K562 (cell line): Measurements from ENCODE around the gene CELSR2. TPM values are rescaled to one million over a fixed set of nuclear protein-coding genes. Genes with fewer than 3 reads are reported as not detected.

Experiments
- AFF1 ChIP-seq, 2 experiments: fragments of 450-650 bp; IDR thresholded peaks; 2 replicates each; pipeline ENCODE4 v1.6.1; 2018; ENCODE audit warnings: mild to moderate bottlenecking in 2 of 2, low read depth in 1 of 2; ENCODE audit not compliant: partially characterized antibody in 2 of 2
- ATF2 ChIP-seq: sonication (generic); formaldehyde crosslinking; IDR thresholded peaks from 2 replicates; pipeline ENCODE4 v1.8.1; 2022; ENCODE audit warnings: missing genetic modification reagents
- CREM ChIP-seq: IDR thresholded peaks from 2 replicates; pipeline ENCODE4 v1.6.1; 2014; ENCODE audit warnings: antibody characterized with exemption, low read depth
- MAFG ChIP-seq: fragments of 450-650 bp; conservative IDR thresholded peaks from 2 replicates; pipeline ENCODE4 v1.6.1; 2016; ENCODE audit warnings: missing genetic modification characterization, missing compliant biosample characterization
- NCOA2 ChIP-seq, 2 experiments: fragments of 450-650 bp; IDR thresholded peaks; 2 replicates each; pipeline ENCODE4 v1.6.1; 2018; ENCODE audit warnings: mild to moderate bottlenecking in 2 of 2, moderate library complexity in 1 of 2; ENCODE audit not compliant: partially characterized antibody in 2 of 2
- ZBTB11 ChIP-seq, 3 experiments: fragments of 200-800 bp in 1 of 3; fragments of 250-450 bp in 1 of 3; fragments of 450-650 bp in 1 of 3; sonication (Bioruptor Pico) in 1 of 3; sonication (Bioruptor generic) in 1 of 3; formaldehyde crosslinking in 1 of 3; IDR thresholded peaks; 2 replicates each; pipeline versions ENCODE4 v1.6.1 to v1.8.0; 2016 to 2022; ENCODE audit warnings: mild to moderate bottlenecking in 2 of 3, missing genetic modification characterization in 2 of 3, missing compliant biosample characterization in 1 of 3, moderate library complexity in 1 of 3
- polyA plus RNA-seq, 8 experiments: library from polyadenylated mRNA; depleted of rRNA in 4 of 8; stranded (reverse) in 5 of 8; unstranded in 3 of 8; fragments of >200 nt; fragmentation: Nextera tagmentation in 2 of 8; fragmentation: Illumina TruSeq in 1 of 8; extraction: Ambion mirVana in 2 of 8; extraction: Trizol in 1 of 8; gene quantifications; 2 replicates each; pipeline versions ENCODE4 v1.2.1 to v1.2.3, GENCODE V29; 2011 to 2014; ENCODE audit warnings: inconsistent platforms in 1 of 8, missing spikeins in 1 of 8
- total RNA-seq, 7 experiments: library from RNA; depleted of rRNA in 6 of 7; stranded (reverse); fragments of >200 nt in 6 of 7; fragmentation: Illumina TruSeq in 2 of 7; extraction: Trizol in 2 of 7; gene quantifications; 2 replicates each; pipeline versions ENCODE4 v1.2.1 to v1.2.3, GENCODE V29; 2011 to 2021; ENCODE audit warnings: low replicate concordance in 1 of 7
- TF ChIP-seq, protein P1 (sequence below): fragments of 250-450 bp; sonication (Bioruptor Pico); IDR thresholded peaks from 2 replicates; pipeline ENCODE4 v1.8.0; 2021; ENCODE audit warnings: borderline replicate concordance, mild to moderate bottlenecking, moderate library complexity; ENCODE audit not compliant: poor library complexity, severe bottlenecking
- TF ChIP-seq, protein P2 (sequence below): sonication (generic); formaldehyde crosslinking; IDR thresholded peaks from 2 replicates; pipeline ENCODE4 v1.8.0; 2022; ENCODE audit warnings: mild to moderate bottlenecking, missing genetic modification reagents
- TF ChIP-seq, protein P3 (sequence below): sonication (generic); formaldehyde crosslinking; IDR thresholded peaks from 2 replicates; pipeline ENCODE4 v1.8.1; 2023; ENCODE audit warnings: mild to moderate bottlenecking, missing genetic modification reagents
- TF ChIP-seq, protein P4 (sequence below), 2 experiments: IDR thresholded peaks; 2 replicates each; pipeline ENCODE4 v1.6.1; 2011; ENCODE audit warnings: borderline replicate concordance in 1 of 2, control low read depth in 1 of 2, low read depth in 1 of 2, low read length in 1 of 2, mild to moderate bottlenecking in 1 of 2, mixed read lengths in 1 of 2, moderate library complexity in 1 of 2; ENCODE audit not compliant: insufficient read depth in 1 of 2, insufficient read length in 1 of 2, poor library complexity in 1 of 2, severe bottlenecking in 1 of 2; ENCODE audit errors: extremely low read depth in 1 of 2

The CELSR2 gene
- total and polyA plus RNA-seq, 9 of the 15 experiments (the other 6 are each of a cell fraction or from before 2014, with no cell fraction given): 0.31 to 21.9 (median 4.2) TPM

DNA sequence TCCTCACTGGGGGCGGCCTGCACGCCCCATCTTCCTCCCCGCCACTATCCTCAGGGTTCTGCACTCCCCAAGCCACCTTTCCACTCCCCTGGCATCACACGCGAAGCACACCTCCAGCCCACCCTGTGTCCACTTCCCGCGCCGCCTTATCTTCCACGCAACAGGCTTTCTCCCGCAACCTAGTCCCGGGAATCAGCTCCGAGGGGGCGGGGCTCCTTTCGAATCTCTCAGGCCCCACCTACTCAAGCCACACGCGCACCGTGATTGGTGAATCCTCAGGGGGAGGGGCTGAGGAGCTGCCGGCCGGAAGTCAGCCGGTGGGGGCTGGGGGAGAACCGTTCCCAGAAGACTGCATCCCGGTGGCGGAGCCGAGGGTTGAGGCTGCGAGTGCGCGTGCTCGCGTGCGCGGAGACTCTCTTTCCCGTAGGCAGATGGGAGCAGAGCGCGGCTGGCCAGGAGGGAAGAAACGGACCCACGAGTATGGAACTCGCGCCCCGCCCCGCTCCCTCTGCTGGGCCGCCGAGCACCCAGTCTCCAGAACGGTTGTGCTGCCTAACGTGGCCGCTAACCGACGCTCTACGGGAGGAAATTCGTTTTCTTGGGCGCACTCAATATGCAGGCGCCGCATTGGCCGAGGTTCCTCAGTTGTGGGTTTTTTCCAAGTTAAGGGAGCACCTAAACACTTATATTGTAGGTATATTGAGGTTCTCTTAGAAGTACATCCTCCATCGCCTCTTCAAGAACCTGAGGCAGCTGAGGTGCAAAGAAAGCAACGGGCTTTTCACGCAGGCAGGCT is 33.8 kb downstream of the CELSR2 start, which contains the start of gene PSRC1 (continued):
- no peak for TF ChIP-seq NCOA2 (IDR thresholded peaks at IDR 0.05; ENCODE audit: partially characterized antibody in 2 of 2)
- TF ChIP-seq ZBTB11 (CRISPR knock-in tag; IDR thresholded peaks at IDR 0.05): peak in 1 of 3 experiments; percentile 87; a peak in 2 of 6 replicates
- no peak for TF ChIP-seq MAFG (tag)
- TF ChIP-seq, protein P1, sequence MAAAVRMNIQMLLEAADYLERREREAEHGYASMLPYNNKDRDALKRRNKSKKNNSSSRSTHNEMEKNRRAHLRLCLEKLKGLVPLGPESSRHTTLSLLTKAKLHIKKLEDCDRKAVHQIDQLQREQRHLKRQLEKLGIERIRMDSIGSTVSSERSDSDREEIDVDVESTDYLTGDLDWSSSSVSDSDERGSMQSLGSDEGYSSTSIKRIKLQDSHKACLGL (CRISPR knock-in tag): no peak
- peak in 1 of 2 experiments; percentile 59 for TF ChIP-seq AFF1 (IDR thresholded peaks at IDR 0.05; ENCODE audit: low read depth in 1 of 2, partially characterized antibody in 2 of 2)
- TF ChIP-seq ATF2 (CRISPR knock-in tag): no peak
- TF ChIP-seq, protein P2, sequence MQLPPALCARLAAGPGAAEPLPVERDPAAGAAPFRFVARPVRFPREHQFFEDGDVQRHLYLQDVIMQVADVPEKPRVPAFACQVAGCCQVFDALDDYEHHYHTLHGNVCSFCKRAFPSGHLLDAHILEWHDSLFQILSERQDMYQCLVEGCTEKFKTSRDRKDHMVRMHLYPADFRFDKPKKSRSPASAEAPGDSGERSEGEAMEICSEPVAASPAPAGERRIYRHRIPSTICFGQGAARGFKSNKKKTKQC (CRISPR knock-in tag): 0 out of 2 replicates have a peak, but pooled peaks have one; percentile 25
- peak; percentile 45; the same call in 1 of the 2 replicates for TF ChIP-seq CREM
- TF ChIP-seq, protein P3, sequence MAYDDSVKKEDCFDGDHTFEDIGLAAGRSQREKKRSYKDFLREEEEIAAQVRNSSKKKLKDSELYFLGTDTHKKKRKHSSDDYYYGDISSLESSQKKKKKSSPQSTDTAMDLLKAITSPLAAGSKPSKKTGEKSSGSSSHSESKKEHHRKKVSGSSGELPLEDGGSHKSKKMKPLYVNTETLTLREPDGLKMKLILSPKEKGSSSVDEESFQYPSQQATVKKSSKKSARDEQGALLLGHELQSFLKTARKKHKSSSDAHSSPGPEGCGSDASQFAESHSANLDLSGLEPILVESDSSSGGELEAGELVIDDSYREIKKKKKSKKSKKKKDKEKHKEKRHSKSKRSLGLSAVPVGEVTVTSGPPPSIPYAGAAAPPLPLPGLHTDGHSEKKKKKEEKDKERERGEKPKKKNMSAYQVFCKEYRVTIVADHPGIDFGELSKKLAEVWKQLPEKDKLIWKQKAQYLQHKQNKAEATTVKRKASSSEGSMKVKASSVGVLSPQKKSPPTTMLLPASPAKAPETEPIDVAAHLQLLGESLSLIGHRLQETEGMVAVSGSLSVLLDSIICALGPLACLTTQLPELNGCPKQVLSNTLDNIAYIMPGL (CRISPR knock-in tag): no peak
- TF ChIP-seq, protein P4, sequence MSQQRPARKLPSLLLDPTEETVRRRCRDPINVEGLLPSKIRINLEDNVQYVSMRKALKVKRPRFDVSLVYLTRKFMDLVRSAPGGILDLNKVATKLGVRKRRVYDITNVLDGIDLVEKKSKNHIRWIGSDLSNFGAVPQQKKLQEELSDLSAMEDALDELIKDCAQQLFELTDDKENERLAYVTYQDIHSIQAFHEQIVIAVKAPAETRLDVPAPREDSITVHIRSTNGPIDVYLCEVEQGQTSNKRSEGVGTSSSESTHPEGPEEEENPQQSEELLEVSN (IDR thresholded peaks at IDR 0.05; ENCODE audit: borderline replicate concordance in 1 of 2, extremely low read depth in 1 of 2, insufficient read depth in 1 of 2, insufficient read length in 1 of 2, low read depth in 1 of 2, low read length in 1 of 2, poor library complexity in 1 of 2, severe bottlenecking in 1 of 2): peak; percentile 66 to 70
